ENCODE results near the gene CCDC188. TPM values are rescaled to one million over a fixed set of nuclear protein-coding genes. Genes with fewer than 3 reads are reported as not detected.

The CCDC188 gene
- total and polyA plus RNA-seq, 2 of the 8 experiments (the other 6 are each of a cell fraction or from before 2014, with no cell fraction given): not detected

DNA sequence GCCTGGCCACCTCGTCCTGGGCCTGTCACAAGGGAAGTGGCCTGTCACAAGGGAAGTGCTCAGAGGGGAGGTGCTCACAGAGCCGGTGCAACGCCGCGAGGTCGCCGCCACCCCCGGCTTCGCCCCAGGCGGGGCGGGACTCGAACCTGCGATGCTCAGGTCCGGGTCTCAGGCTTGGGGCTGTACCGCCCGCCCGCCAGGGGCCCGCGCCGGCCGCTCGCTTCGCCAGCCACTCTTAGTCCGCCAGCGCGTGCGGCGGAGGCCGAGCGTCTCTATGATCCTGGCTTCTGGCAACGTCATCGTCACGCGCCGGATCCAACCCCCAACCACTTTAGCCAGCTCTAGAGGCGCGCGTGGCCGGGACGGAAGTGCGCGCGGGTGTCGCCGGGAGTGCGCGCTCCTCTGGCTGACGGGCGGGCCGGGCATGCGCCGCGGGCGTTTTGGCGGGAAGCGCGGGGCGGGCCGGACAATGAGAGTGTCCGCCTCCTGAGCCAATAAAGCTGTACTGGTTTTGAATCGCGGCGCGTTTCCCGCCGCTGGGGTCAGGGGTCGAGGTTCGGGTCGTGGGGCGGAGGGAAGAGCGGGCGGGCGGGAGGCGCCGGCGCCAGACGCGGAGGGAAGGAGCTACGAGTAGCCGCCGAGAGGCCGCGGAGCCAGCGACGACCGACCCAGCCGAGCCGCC lies 33.8 kb downstream of the CCDC188 start, which contains the start of gene TRMT2A (continued):
- TF ChIP-seq GABPA (IDR thresholded peaks at IDR 0.05; ENCODE audit: borderline replicate concordance, insufficient read depth, low read length) (peak; percentile 78), SIN3A (conservative IDR thresholded peaks at IDR 0.05 in 1 of 2, IDR thresholded peaks at IDR 0.05 in 1 of 2; ENCODE audit: low read depth in 1 of 2, low read length in 2 of 2) (peak; percentile 36 to 91; a peak in 2 of 4 replicates), SIRT6 (IDR thresholded peaks at IDR 0.05; ENCODE audit: low read length) (no peak), CHD2 (IDR thresholded peaks at IDR 0.05; ENCODE audit: low read length) (peak; percentile 75), RXRA (IDR thresholded peaks at IDR 0.05; ENCODE audit: insufficient read depth, low read depth, low read length) (peak; percentile 59; the same call in 1 of the 2 replicates), TBP (IDR thresholded peaks at IDR 0.05; ENCODE audit: low read depth, low read length) (peak; percentile 79), CREB1 (IDR thresholded peaks at IDR 0.05) (peak; percentile 98)
- TF ChIP-seq, protein P1, sequence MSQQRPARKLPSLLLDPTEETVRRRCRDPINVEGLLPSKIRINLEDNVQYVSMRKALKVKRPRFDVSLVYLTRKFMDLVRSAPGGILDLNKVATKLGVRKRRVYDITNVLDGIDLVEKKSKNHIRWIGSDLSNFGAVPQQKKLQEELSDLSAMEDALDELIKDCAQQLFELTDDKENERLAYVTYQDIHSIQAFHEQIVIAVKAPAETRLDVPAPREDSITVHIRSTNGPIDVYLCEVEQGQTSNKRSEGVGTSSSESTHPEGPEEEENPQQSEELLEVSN (IDR thresholded peaks at IDR 0.05): peak; percentile 96
